Retinal pigment epithelial cell (primary cell): Measurements from ENCODE around the gene COL4A5.
"Not testable (repeated sequence)": the region's sequence is repeated elsewhere in the genome, so short reads cannot be mapped to it uniquely, and the experiment has no call there.

ENCODE experiments used
- DNase-seq: peaks from one replicate; pipeline ENCODE4 v3.0.0-alpha.2; 2010; ENCODE audit warnings: low read depth
- H3K4me3 ChIP-seq: 2 replicates; pipeline ENCODE4 v1.5.1; 2011; ENCODE audit warnings: mild to moderate bottlenecking, low read length, control low read depth, moderate library complexity
- TF ChIP-seq, protein P1 (sequence below): conservative IDR thresholded peaks from 2 replicates; pipeline ENCODE4 v1.5.1; 2011; ENCODE audit warnings: low read depth, low read length, control low read depth, inconsistent platforms

Gene COL4A5

DNA sequence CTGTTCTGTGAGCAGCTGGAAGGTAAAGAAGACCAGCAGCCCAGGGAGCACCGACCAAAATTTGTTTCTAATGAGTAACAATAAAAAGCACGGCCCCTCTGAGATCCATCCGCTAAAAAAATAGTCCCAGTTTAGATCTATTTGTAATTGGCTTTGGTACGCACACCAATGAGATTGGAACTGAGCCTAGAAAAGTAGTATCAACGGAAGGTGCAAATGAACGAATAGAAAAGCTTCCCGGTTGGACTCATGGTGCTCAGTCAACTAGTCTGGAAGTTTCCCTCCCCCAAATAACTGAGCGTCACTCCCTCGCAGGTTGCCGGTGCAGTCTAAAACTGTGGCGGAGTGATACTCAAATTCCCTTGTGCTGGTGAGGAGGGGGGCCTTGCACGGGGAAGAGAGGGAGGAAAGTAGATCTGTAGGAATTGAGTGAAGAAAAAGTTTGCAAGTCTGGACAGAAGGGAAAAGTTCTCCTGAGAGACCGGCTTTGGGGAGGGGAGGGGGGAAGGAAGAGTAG, at the start of gene COL4A5:
Gene COL4A5, plus strand, starts transcription at position 413 of the 517 bp plus-strand sequence. CDS start 288 bp downstream, outside the sequence.
- TF ChIP-seq, protein P1, sequence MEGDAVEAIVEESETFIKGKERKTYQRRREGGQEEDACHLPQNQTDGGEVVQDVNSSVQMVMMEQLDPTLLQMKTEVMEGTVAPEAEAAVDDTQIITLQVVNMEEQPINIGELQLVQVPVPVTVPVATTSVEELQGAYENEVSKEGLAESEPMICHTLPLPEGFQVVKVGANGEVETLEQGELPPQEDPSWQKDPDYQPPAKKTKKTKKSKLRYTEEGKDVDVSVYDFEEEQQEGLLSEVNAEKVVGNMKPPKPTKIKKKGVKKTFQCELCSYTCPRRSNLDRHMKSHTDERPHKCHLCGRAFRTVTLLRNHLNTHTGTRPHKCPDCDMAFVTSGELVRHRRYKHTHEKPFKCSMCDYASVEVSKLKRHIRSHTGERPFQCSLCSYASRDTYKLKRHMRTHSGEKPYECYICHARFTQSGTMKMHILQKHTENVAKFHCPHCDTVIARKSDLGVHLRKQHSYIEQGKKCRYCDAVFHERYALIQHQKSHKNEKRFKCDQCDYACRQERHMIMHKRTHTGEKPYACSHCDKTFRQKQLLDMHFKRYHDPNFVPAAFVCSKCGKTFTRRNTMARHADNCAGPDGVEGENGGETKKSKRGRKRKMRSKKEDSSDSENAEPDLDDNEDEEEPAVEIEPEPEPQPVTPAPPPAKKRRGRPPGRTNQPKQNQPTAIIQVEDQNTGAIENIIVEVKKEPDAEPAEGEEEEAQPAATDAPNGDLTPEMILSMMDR = no peak
- H3K4me3 ChIP-seq = peak within 1 kb of the TSS; percentile 75
- DNase-seq = peak; percentile 62

DNA sequence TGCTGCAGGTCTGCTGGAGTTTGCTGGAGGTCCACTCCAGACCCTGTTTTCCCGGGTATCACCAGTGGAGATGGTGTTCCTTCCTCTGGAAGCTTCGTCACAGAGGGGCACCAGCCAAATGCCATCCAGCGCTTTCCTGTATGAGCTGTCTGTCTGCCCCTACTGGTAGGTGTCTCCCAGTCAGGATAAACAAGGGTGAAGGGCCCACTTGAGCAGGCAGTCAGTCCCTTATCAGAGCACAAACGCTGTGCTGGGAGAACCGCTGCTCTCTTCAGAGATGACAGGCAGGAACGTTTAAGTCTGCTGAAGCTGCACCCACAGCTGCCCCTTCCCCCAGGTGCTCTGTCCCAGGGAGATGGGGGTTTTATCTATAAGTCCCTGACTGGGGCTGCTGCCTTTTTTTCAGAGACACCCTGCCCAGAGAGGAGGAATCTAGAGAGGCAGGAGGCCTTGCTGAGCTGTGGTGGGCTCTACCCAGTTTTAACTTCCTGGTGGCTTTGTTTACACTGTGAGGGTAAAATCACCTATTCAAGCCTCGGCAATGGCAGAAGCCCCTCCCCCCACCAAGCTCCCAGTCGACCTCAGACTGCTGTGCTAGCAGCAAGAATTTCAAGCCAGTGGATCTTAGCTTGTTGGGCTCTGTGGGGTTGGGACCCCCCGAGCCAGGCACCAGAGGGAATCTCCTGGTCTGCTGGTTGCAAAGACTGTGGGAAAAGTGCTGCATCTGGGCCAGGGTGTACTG, 48.5 kb upstream of the COL4A5 start:
- H3K4me3 ChIP-seq, DNase-seq: not testable (repeated sequence)

DNA sequence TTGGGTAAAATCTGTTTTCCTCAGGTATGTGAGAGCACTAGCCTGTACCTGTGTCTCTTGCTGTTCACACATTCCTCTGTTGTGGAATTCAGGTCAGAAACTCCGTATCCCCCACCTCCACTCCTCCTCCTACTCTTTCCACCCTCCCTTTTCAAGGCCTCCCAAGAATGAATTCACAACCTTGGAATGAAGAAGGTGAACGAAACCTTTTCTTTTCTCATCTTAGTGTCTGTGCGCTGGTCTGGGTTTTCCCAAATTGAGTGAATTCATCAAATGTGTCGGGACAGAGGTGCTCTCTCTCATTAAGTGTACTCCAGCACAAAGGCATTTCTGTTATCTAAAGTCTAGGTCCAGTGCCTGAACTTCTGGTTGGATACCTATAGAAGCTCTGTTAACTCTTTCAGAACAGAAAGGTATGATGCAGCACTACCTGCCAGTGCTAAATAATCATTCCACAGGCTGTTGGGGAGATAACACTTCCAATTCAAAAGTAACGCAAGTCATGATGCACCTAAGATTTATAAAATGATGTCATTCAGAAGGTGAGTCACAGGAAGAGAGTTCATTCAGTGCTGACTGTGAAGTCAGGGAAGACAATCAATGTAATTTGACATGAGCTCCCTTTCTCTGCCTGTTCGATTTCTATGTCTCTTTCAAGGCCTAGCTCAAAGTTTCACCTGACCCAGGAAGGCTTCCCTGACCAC, 43.3 kb upstream of the COL4A5 start:
- no peak for DNase-seq
- TF ChIP-seq, protein P1 = no peak
- no peak overlapping the region for H3K4me3 ChIP-seq

DNA sequence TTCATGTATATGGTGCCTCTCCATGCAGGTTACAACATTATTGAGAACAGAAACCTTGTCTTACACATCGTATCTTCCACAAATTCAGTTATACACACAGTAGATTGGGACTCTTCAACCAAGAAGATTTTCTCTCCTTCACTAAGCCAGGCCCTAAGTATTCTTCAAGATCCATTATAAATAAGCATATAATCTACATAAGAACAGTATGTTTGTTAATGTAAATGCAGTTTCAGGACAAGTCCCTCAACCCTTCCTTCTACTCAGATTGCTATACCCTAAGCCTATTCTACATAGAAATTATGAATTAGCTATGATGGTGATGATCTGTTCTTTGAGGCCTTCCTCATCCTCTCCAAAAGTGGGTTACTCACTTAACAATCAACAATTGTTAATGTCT, 42.7 kb upstream of the COL4A5 start:
- H3K4me3 ChIP-seq = no peak overlapping the region
- DNase-seq = no peak
- TF ChIP-seq, protein P1 = no peak

DNA sequence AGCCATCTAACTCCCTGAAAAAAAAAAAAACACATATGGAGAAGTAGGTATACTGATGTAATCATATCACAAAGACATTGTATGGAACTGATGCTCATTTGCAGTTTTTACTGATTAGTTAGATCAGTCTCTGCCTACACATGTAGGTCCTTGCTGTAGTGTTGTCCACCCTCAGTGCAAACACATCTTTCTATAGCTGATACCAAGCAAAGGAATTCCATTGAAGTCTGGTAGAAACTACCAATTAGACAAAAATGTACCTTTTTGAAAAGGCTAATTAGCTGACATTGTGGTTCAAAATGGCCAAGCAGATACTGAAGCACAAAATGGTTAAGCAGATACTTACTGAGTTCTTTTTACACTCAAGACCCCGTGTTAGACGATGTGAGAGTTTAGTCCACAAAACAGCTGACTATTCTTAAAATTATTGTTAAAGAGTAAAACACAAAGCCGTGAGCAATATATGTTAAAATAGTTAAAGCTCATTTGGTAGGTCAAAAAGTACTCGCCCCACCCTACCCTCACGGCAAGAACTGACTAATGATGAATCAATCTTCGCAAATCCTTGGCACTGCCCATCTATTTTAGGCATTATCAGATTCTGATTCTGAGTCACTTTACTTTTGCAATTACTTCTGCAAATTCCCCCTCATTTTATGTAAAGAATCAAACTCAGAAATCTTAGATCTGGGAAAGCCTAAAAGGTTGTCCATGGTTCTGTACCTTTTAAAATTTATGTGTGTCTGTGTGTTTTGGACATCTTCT, 41.8 kb upstream of the COL4A5 start:
- no peak for DNase-seq
- TF ChIP-seq, protein P1 = no peak
- H3K4me3 ChIP-seq = no peak overlapping the region

DNA sequence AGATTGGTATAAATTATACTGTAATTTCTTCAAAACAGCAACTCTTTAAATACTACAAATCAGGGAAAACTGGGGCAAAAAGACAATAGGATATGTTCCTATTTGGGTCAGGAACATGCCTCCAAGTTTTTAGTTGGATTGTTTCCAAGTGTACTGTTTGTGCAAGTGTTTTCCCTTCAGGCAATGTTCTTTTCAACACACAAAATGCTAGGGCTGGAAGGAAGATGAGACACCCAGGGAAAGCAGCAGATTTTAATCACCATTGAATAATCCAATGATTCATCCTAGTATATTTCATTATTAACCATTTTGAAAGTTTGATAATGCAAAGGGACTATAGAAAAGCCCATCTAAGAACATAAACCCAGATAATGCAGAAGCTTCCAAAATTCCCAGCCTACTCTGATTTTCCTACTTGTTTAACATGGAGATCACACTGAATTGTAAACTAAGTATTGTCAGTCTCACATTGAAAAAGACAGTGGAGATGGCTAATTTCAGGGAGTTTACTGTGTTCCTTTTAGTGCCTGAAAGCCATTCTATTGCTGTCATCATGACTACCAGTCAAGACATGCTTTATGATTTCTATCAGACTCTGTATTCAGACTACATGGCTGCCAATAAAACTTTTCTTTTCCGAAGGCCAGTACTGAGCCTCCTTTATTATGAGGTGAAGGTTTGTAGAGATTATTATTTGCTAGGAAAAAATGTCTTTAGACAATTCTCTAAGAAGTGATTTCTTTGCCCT, 40.0 kb upstream of the COL4A5 start:
- TF ChIP-seq, protein P1 = no peak
- no peak for DNase-seq
- no peak overlapping the region for H3K4me3 ChIP-seq

DNA sequence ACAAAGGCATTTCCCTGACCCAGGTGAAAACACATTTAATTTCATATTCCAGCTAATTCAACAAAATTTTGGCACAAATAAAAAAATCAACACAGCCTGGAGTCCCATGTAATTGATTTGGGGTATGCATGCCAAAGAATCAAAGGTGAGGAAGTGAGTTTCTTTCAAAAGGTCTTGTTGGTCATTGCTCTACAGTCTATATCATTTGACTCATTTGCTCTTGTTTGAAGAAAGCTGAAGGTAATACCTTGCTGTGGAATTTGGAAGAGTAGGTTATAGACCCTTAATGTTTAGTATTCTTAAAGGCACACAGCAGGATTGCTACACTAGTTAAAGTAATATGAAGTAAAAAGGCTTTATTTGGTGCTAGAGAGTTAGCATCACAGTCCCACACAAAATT, 26.9 kb upstream of the COL4A5 start:
- DNase-seq = no peak
- TF ChIP-seq, protein P1 = no peak
- H3K4me3 ChIP-seq = no peak overlapping the region
